ENCODE measurements around the gene TP53BP2. TPM values are rescaled to one million over a fixed set of nuclear protein-coding genes. Genes with fewer than 3 reads are reported as not detected.

Gene TP53BP2
- total RNA-seq, 1 donor from 2014 or later: 52.9 TPM

DNA sequence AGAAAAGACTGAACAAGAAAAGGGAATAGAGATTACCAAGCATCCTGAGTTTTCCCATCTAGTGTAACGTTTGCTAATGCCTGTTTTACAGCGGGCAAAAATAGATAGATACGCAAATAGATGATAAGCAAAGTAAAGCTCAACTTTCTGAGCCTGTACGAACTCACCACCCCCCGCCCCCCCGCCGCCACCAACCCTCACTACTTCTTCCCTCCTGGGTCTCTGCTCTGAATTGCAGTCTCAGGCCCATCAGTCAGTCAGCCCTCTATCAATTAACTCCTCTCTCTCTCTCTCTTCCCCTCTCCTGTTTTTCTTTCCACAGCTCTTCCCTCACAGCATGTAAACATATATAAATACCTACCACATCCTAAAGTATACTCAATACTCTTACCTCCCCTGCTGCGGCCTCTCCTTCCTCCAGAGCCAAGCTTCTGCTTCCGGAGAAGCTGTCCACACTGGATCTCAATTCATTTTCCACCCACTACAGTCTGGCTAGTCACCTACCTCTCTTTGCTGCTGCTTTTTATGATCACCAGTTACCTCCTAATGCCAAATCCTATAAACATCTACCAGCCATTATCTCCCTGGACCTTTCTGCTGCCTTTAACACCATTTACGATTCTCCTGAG, 68.8 kb downstream of the TP53BP2 start:
- POLR2A ChIA-PET: interaction anchor here (0.5 kb wide), 1 partner anchor 41 kb away, joined by 3 read pairs; no protein-coding TSS in a partner anchor
- peak overlapping the region; percentile 30 for H3K27ac Mint-ChIP-seq
- H3K27me3 Mint-ChIP-seq: no peaks in the 10 kb centered on the region
- no peak overlapping the region for H3K4me3 Mint-ChIP-seq
- CTCF ChIA-PET: no interaction called here
- TF ChIP-seq, protein P1, sequence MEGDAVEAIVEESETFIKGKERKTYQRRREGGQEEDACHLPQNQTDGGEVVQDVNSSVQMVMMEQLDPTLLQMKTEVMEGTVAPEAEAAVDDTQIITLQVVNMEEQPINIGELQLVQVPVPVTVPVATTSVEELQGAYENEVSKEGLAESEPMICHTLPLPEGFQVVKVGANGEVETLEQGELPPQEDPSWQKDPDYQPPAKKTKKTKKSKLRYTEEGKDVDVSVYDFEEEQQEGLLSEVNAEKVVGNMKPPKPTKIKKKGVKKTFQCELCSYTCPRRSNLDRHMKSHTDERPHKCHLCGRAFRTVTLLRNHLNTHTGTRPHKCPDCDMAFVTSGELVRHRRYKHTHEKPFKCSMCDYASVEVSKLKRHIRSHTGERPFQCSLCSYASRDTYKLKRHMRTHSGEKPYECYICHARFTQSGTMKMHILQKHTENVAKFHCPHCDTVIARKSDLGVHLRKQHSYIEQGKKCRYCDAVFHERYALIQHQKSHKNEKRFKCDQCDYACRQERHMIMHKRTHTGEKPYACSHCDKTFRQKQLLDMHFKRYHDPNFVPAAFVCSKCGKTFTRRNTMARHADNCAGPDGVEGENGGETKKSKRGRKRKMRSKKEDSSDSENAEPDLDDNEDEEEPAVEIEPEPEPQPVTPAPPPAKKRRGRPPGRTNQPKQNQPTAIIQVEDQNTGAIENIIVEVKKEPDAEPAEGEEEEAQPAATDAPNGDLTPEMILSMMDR (IDR thresholded peaks at IDR 0.05): no peak
- H3K9me3 Mint-ChIP-seq: no peaks in the 10 kb centered on the region
- ATAC-seq (ENCODE audit: low read depth): no peak
- no peak for DNase-seq
- peaks cover 73% of the 10 kb centered on the region for H3K36me3 Mint-ChIP-seq (ENCODE audit: low read depth)
- peaks cover 27% of the 10 kb centered on the region for H3K4me1 Mint-ChIP-seq
- intact Hi-C loops (cut with micrococcal nuclease): no loop called here

DNA sequence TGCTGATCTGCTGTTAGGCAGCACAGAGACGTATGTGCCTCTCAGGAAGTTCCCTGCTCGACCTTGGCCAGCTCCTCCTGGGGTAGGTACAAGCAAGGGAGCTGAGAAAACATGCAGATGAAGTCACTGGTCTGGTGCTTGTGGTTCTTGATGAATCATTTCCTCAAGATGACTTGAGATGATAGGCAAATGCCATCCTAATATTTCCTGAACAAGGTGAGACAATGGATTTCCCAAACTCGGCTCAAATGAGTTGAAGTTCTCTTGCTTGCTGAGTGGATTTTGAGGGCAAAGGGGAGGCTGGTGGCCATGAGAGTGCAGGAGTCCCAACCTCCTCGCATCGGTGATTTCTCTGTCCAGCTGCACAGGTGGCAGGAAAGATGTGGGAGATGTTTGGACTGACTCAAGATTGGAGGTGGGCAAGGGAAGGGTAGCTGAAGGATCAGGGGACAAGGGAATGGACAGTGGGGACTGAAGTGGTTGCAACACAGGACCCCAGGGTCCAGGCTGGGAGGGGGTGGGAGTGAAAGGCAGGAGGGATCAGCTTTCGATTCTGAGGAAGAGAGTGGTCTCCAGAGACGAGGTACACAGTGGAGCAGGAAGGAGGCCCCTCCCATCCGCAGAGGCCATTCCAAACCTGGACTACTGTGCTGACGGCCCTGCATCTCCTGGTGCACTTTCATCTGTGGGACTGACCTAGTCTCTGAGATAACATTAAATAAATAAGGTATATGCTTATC, 69.5 kb downstream of the TP53BP2 start:
- ChIA-PET POLR2A (interaction anchor here (0.7 kb wide), 1 partner anchor 69 kb away, joined by 3 read pairs; the partner anchor contains the start of gene TP53BP2), CTCF (interaction anchor here (0.7 to 2.7 kb wide), 2 partner anchors 27 to 65 kb away, joined by 3 to 8 read pairs; no protein-coding TSS in a partner anchor)
- DNase-seq (no peak), ATAC-seq (ENCODE audit: low read depth) (peak; percentile 89)
- TF ChIP-seq, protein P1 (IDR thresholded peaks at IDR 0.05): no peak
- H3K27me3 Mint-ChIP-seq: no peaks in the 10 kb centered on the region
- H3K27ac Mint-ChIP-seq: peak overlapping the region; percentile 30
- intact Hi-C loops (cut with micrococcal nuclease): no loop called here
- H3K36me3 Mint-ChIP-seq (ENCODE audit: low read depth): peaks cover 78% of the 10 kb centered on the region
- H3K4me1 Mint-ChIP-seq: peaks cover 27% of the 10 kb centered on the region
- H3K4me3 Mint-ChIP-seq: peak overlapping the region; percentile 7
- no peaks in the 10 kb centered on the region for H3K9me3 Mint-ChIP-seq

DNA sequence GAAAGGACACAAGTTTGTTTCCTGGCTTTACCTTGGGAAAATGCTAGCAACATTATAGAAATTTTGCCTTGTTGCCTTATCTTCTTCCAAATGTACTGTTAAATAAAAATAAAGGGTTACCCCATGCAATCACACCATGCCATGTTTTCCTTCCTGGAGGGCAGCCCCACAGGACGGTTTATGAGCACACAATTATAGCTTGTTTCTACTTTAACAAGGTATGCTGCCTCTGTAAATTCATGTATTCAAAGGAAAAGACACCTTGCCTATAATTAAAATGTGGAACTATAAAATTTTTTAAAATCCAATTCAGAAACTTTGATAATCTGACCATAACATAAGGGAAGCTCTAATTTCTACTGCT, 70.1 kb downstream of the TP53BP2 start:
- H3K36me3 Mint-ChIP-seq (ENCODE audit: low read depth): peaks cover 78% of the 10 kb centered on the region
- DNase-seq: no peak
- CTCF ChIA-PET: interaction anchor here (0.7 to 2.7 kb wide), 2 partner anchors 27 to 65 kb away, joined by 3 to 8 read pairs; no protein-coding TSS in a partner anchor

DNA sequence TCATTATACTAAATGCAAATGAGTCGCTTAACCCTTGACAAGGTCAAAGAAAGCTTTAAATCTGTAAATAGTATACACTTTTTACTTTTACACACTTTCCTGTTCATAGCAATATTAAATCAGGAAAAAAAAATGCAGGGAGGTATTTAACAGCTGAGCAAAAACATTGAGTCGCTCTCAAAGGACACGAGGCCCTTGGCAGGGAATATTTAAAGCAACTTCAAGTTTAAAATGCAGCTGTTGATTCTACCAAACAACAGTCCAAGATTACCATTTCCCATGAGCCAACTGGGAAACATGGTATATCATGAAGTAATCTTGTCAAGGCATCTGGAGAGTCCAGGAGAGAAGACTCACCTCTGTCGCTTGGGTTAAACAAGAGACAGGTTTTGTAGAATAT, 70.7 kb downstream of the TP53BP2 start:
- TF ChIP-seq, protein P1 (IDR thresholded peaks at IDR 0.05): no peak
- intact Hi-C loops (cut with micrococcal nuclease): no loop called here
- ATAC-seq (ENCODE audit: low read depth) (no peak), DNase-seq (no peak)
- Mint-ChIP-seq H3K4me3 (no peak overlapping the region), H3K4me1 (peaks cover 27% of the 10 kb centered on the region), H3K27ac (peak overlapping the region; percentile 46), H3K9me3 (no peaks in the 10 kb centered on the region), H3K36me3 (ENCODE audit: low read depth) (peaks cover 79% of the 10 kb centered on the region), H3K27me3 (no peaks in the 10 kb centered on the region)
- ChIA-PET CTCF (interaction anchor here (0.7 to 2.7 kb wide), 4 partner anchors 26 to 71 kb away, joined by 3 to 8 read pairs (median 6); partner anchors contain the start of gene TP53BP2), POLR2A (interaction anchor here (0.6 kb wide), 1 partner anchor 16 kb away, joined by 7 read pairs; no protein-coding TSS in a partner anchor)

More for the DNA sequence above, 70.1 kb downstream of the TP53BP2 start:
- no peaks in the 10 kb centered on the region for H3K27me3 Mint-ChIP-seq
- POLR2A ChIA-PET: interaction anchor here (0.7 kb wide), 1 partner anchor 70 kb away, joined by 3 read pairs; the partner anchor contains the start of gene TP53BP2
- no peaks in the 10 kb centered on the region for H3K9me3 Mint-ChIP-seq
- TF ChIP-seq, protein P1 (IDR thresholded peaks at IDR 0.05): no peak
- H3K4me3 Mint-ChIP-seq: peak overlapping the region; percentile 7
- H3K27ac Mint-ChIP-seq: peak overlapping the region; percentile 30
- peaks cover 27% of the 10 kb centered on the region for H3K4me1 Mint-ChIP-seq
- intact Hi-C loops (cut with micrococcal nuclease): no loop called here
- no peak for ATAC-seq (ENCODE audit: low read depth)
